GM10847 (cell line): ENCODE data around the gene LYRM4.

Experiments used
- POLR2A ChIP-seq: IDR thresholded peaks from 2 replicates; pipeline ENCODE4 v1.6.1; 2011; ENCODE audit not compliant: insufficient read length; ENCODE audit errors: extremely low read depth

LYRM4 gene

GRCh38 chr6:5184218-5184617, 76.5 kb downstream of the LYRM4 start:
- no peak for TF ChIP-seq POLR2A

GRCh38 chr6:5181510-5182317, 79.0 kb downstream of the LYRM4 start:
- no peak for TF ChIP-seq POLR2A

- TF ChIP-seq POLR2A: no peak
Observed at GRCh38 chr6:5180636-5181035, 80.1 kb downstream of the LYRM4 start.

GRCh38 chr6:5179917-5180316, 80.8 kb downstream of the LYRM4 start:
- no peak for TF ChIP-seq POLR2A

- TF ChIP-seq POLR2A: no peak
Observed at GRCh38 chr6:5178806-5179205, 81.9 kb downstream of the LYRM4 start.

GRCh38 chr6:5175635-5176034, 85.1 kb downstream of the LYRM4 start:
- no peak for TF ChIP-seq POLR2A

GRCh38 chr6:5174756-5175549, 85.8 kb downstream of the LYRM4 start:
- no peak for TF ChIP-seq POLR2A

- TF ChIP-seq POLR2A: no peak
Observed at GRCh38 chr6:5174244-5174643, 86.5 kb downstream of the LYRM4 start.

- no peak for TF ChIP-seq POLR2A
Observed at GRCh38 chr6:5173810-5174209, 86.9 kb downstream of the LYRM4 start.

GRCh38 chr6:5172897-5173474, 87.8 kb downstream of the LYRM4 start:
- TF ChIP-seq POLR2A: no peak

- no peak for TF ChIP-seq POLR2A
Observed at GRCh38 chr6:5172041-5172653, 88.6 kb downstream of the LYRM4 start.

- TF ChIP-seq POLR2A: no peak
Observed at GRCh38 chr6:5167501-5167900, 93.2 kb downstream of the LYRM4 start.

- TF ChIP-seq POLR2A: no peak
Observed at GRCh38 chr6:5164092-5164491, 96.7 kb downstream of the LYRM4 start.

GRCh38 chr6:5163247-5163646, 97.5 kb downstream of the LYRM4 start:
- no peak for TF ChIP-seq POLR2A

- no peak for TF ChIP-seq POLR2A
Observed at GRCh38 chr6:5162355-5162754, 98.4 kb downstream of the LYRM4 start.

GRCh38 chr6:5160206-5160605, 100.5 kb downstream of the LYRM4 start:
- no peak for TF ChIP-seq POLR2A
